ENCODE results near the gene PTBP3. TPM values are rescaled to one million over a fixed set of nuclear protein-coding genes. Genes with fewer than 3 reads are reported as not detected.
A peak's percentile ranks its signal among the peaks of the same experiment; 100 is the strongest.

Gene PTBP3
- polyA plus RNA-seq, 2 of the 4 experiments (the other 2 are of a cell fraction), result 55.7 to 105 TPM

- H3K4me1 ChIP-seq, result peaks cover 26% of the 10 kb centered on the region
- peak overlapping the region; percentile 10; the same call in 1 of the 3 replicates for H3K4me2 ChIP-seq
- ChIA-PET CTCF (interaction anchor here (0.6 to 1.0 kb wide), 2 partner anchors 54 to 121 kb away, joined by 3 to 4 read pairs; no protein-coding TSS in a partner anchor), POLR2A (interaction anchor here (0.6 kb wide), 1 partner anchor 118 kb away, joined by 3 read pairs; no protein-coding TSS in a partner anchor)
- WGBS (ENCODE audit: missing lambda C conversion rate), result 81% methylated on average over 1 of the region's 1 CpG
- ATAC-seq, result no peak
- no peak for FAIRE-seq
- peak in 1 of 2 experiments; percentile 21 for DNase-seq (ENCODE audit: low read depth in 1 of 2, low spot score in 1 of 2)
- H3K4me3 ChIP-seq, result no peak overlapping the region
- H3K9me3 ChIP-seq, result no peaks in the 10 kb centered on the region
- TF ChIP-seq FOSB (CRISPR knock-in tag; IDR thresholded peaks at IDR 0.05) (no peak), CBX8 (IDR thresholded peaks at IDR 0.05) (no peak), CEBPB (IDR thresholded peaks at IDR 0.05) (0 out of 4 replicates have a peak, but pooled peaks of 1 of the 2 experiments have one; percentile 17)
- peak overlapping the region in 1 of 2 experiments; percentile 56; a peak in 2 of 6 replicates for H3K27ac ChIP-seq
Measured at GRCh38 chr9:112233769-112234168, 99.7 kb downstream of the PTBP3 start.

GRCh38 chr9:112232233-112232632 is 101.2 kb downstream of the PTBP3 start:
- CTCF ChIA-PET, result interaction anchor here (0.5 to 2.2 kb wide), 8 partner anchors 11 to 621 kb away, joined by 3 to 7 read pairs (median 3); partner anchors contain the start of gene PTBP3
- DNase-seq (ENCODE audit: low read depth in 1 of 2, low spot score in 1 of 2) (no peak), ATAC-seq (no peak), FAIRE-seq (no peak)
- no peak overlapping the region for H3K4me2 ChIP-seq
- POLR2A ChIA-PET, result no interaction called here
- TF ChIP-seq RCOR1 (IDR thresholded peaks at IDR 0.05; ENCODE audit: low read depth, low read length) (no peak), EHMT2 (IDR thresholded peaks at IDR 0.05; ENCODE audit: low read depth) (no peak), NR3C1 (IDR thresholded peaks at IDR 0.05) (no peak), HES2 (IDR thresholded peaks at IDR 0.05) (no peak), PBX3 (IDR thresholded peaks at IDR 0.05) (no peak), USF2 (IDR thresholded peaks at IDR 0.05) (no peak), HDAC2 (IDR thresholded peaks at IDR 0.05) (no peak), FOSB (CRISPR knock-in tag; IDR thresholded peaks at IDR 0.05) (no peak), JUN (IDR thresholded peaks at IDR 0.05) (no peak), HOXA7 (CRISPR knock-in tag; IDR thresholded peaks at IDR 0.05) (no peak), REST (IDR thresholded peaks at IDR 0.05) (no peak), ELK1 (IDR thresholded peaks at IDR 0.05; ENCODE audit: low read depth, low read length) (no peak), HMGXB4 (CRISPR knock-in tag; IDR thresholded peaks at IDR 0.05; ENCODE audit: borderline replicate concordance) (no peak), ZFP36 (IDR thresholded peaks at IDR 0.05; ENCODE audit: borderline replicate concordance, partially characterized antibody) (no peak), POLR2AphosphoS2 (conservative IDR thresholded peaks at IDR 0.05; ENCODE audit: low read length) (no peak), JUNB (IDR thresholded peaks at IDR 0.05) (no peak)
- H3K4me1 ChIP-seq, result peaks cover 24% of the 10 kb centered on the region
- H3K4me3 ChIP-seq, result no peak overlapping the region
- H3K9me3 ChIP-seq, result no peaks in the 10 kb centered on the region
- H3K27ac ChIP-seq, result no peak overlapping the region
- 80% methylated on average over 1 of the region's 1 CpG for WGBS (ENCODE audit: missing lambda C conversion rate)

Data from A549 (cell line).